Measurements from ENCODE around the gene AGMO. TPM values are rescaled to one million over a fixed set of nuclear protein-coding genes. Genes with fewer than 3 reads are reported as not detected.

AGMO gene
- total and polyA plus RNA-seq, 10 of the 15 experiments (the other 5 are each of a cell fraction or from before 2014, with no cell fraction given): 0.11 to 0.29 TPM; not detected in 8

- Histone ChIP-seq H3K27ac (ENCODE audit: control insufficient read depth, insufficient read depth) (no peak overlapping the region), H3K4me1 (ENCODE audit: control insufficient read depth, insufficient read depth, low read length) (no peaks in the 10 kb centered on the region), H3K79me2 (ENCODE audit: control insufficient read depth, insufficient read depth, low read length) (no peaks in the 10 kb centered on the region), H3K36me3 (ENCODE audit: control insufficient read depth in 2 of 2, insufficient read depth in 2 of 2, low read length in 1 of 2) (no peaks in the 10 kb centered on the region), H3K27me3 (replicated peaks in 1 of 2; ENCODE audit: control insufficient read depth in 2 of 2, insufficient read depth in 2 of 2, low read length in 1 of 2) (no peaks in the 10 kb centered on the region), H4K20me1 (ENCODE audit: control insufficient read depth, insufficient read depth) (no peaks in the 10 kb centered on the region), H3K4me2 (ENCODE audit: control insufficient read depth, insufficient read depth) (no peak overlapping the region), H2AFZ (ENCODE audit: control insufficient read depth, low read depth, low read length) (no peak overlapping the region), H3K9me3 (replicated peaks; ENCODE audit: control insufficient read depth, insufficient read depth, low read length) (no peaks in the 10 kb centered on the region), H3K9ac (ENCODE audit: control insufficient read depth, insufficient read depth, low read length) (no peak overlapping the region), H3K4me3 (no peak overlapping the region)
- no TSS peak for BruUV-seq (replicated peaks)
- ChIA-PET CTCF (interaction anchor here (0.9 to 5.0 kb wide), 5 partner anchors 10 to 234 kb away, joined by 3 to 55 read pairs (median 3); no protein-coding TSS in a partner anchor), POLR2A (interaction anchor here (0.9 kb wide), 1 partner anchor 9 kb away, joined by 5 read pairs; no protein-coding TSS in a partner anchor), SMC1A (ENCODE audit: uncharacterized antibody, unreplicated experiment) (interaction anchor here (0.6 to 1.9 kb wide), 12 partner anchors 17 to 328 kb away, joined by 3 to 8 read pairs (median 3); no protein-coding TSS in a partner anchor), RAD21 (ENCODE audit: unreplicated experiment) (interaction anchor here (0.7 to 4.0 kb wide), 5 partner anchors 22 to 119 kb away, joined by 3 to 29 read pairs (median 4); no protein-coding TSS in a partner anchor)
- DNase-seq (ENCODE audit: low read depth, low spot score) (no peak), FAIRE-seq (no peak), ATAC-seq (no peak)
- 3% methylated on average over 3 of the region's 3 CpGs for WGBS (ENCODE audit: insufficient coverage, insufficient replicate concordance, low lambda C conversion rate, missing lambda C conversion rate)
- no peak for TF ChIP-seq CUX1 (IDR thresholded peaks at IDR 0.05; ENCODE audit: insufficient replicate concordance, low read depth, low read length)
- TF ChIP-seq IRF3 (IDR thresholded peaks at IDR 0.05): no peak
- TF ChIP-seq PAX8 (IDR thresholded peaks at IDR 0.05): no peak
- TF ChIP-seq SREBF1 (IDR thresholded peaks at IDR 0.05; ENCODE audit: low read length): no peak
- no peak for TF ChIP-seq CHD1 (IDR thresholded peaks at IDR 0.05; ENCODE audit: low read depth, low read length)
- intact Hi-C loops (cut with micrococcal nuclease; ENCODE audit: unreplicated experiment): loop anchor here (5.0 kb wide), 1 partner anchor 93 kb away; no protein-coding TSS in a partner anchor
- in situ Hi-C loops (cut with MboI): no loop called here
Measured at GRCh38 chr7:15559416-15559928, 2.3 kb downstream of the AGMO start.

Measured in GM12878 (cell line).